Thyroid gland (tissue), 4 donors: ENCODE data around the gene PRICKLE1. TPM values are rescaled to one million over a fixed set of nuclear protein-coding genes. Genes with fewer than 3 reads are reported as not detected.

Experiments
- small RNA-seq: library from RNA; depleted of rRNA; stranded (forward); fragments of <200 nt; gene quantifications from one replicate; pipeline ENCODE3, GENCODE V24; 2016
- total RNA-seq, 4 donors: library from RNA; depleted of rRNA; stranded (reverse); fragments of >200 nt; gene quantifications; one replicate each; pipeline ENCODE4 v1.2.3, GENCODE V29; 2016

Gene PRICKLE1
- total RNA-seq, 4 donors from 2014 or later: 17.2 to 25.4 (median 19.6) TPM

Small RNA genes within 50 kb of the gene (small RNA-seq; reads per million reads assigned to genes)
- gene AC079600.1: not detected
- not detected for gene AC079600.2
- not detected for gene RF00019
